Colonic mucosa (tissue), 4 donors: Measurements from ENCODE around the gene SLC39A11. TPM values are rescaled to one million over a fixed set of nuclear protein-coding genes. Genes with fewer than 3 reads are reported as not detected.
A peak's percentile ranks its signal among the peaks of the same experiment; 100 is the strongest.
"Not testable (repeated sequence)": the region's sequence is repeated elsewhere in the genome, so short reads cannot be mapped to it uniquely, and the experiment has no call there.

Source experiments
- DNase-seq: peaks from one replicate; pipeline ENCODE4 v3.0.0-alpha.2; 2020
- H3K27ac ChIP-seq: fragments of 200-600 bp; one replicate; pipeline ENCODE4 v1.8.0; 2021
- H3K27me3 ChIP-seq: fragments of 200-600 bp; one replicate; pipeline ENCODE4 v1.8.0; 2021
- H3K36me3 ChIP-seq: fragments of 200-600 bp; one replicate; pipeline ENCODE4 v1.8.0; 2021
- H3K4me1 ChIP-seq: fragments of 200-600 bp; one replicate; pipeline ENCODE4 v1.8.0; 2021; ENCODE audit warnings: mild to moderate bottlenecking
- H3K4me3 ChIP-seq: fragments of 200-600 bp; one replicate; pipeline ENCODE4 v1.8.0; 2021
- H3K9ac ChIP-seq, 2 donors: one replicate each; pipeline ENCODE4 v1.7.0; 2013; ENCODE audit warnings: control low read depth in 2 of 2, low read depth in 2 of 2, low read length in 2 of 2
- H3K9me3 ChIP-seq: fragments of 200-600 bp; one replicate; pipeline ENCODE4 v1.8.0; 2021
- intact Hi-C: fragments of 100-400 bp; cut with DNase I; formaldehyde crosslinking; loops from one replicate; pipeline ENCODE4 v1.14.1; 2022
- total RNA-seq, 2 donors: library from RNA; stranded (reverse); fragmentation: NEBNext Ultra II Directional in 1 of 2; extraction: Animal tissue kit (Norgen Biotek cat#: 25700) in 1 of 2; gene quantifications; one replicate each; pipeline ENCODE4 v1.2.1, GENCODE V29; 2021
- TF ChIP-seq, protein P1 (sequence below): fragments of 200-600 bp; IDR thresholded peaks from one replicate; pipeline ENCODE4 v1.8.0; 2022; ENCODE audit warnings: antibody characterized with exemption, mild to moderate bottlenecking
- donor health status: healthy.
- donor health status: DM: no; HTN: no; CAD: no.
- donor health status: DM: no; HTN: no; CAD: no.

Gene SLC39A11
- total RNA-seq, 2 donors from 2014 or later, result 57.7 to 60.0 TPM

GRCh38 chr17:72644492-72644891 is 448.0 kb downstream of the SLC39A11 start:
- intact Hi-C loops, result no loop called here
- Histone ChIP-seq H3K4me1 (no peaks in the 10 kb centered on the region), H3K9ac (no peak overlapping the region), H3K36me3 (no peaks in the 10 kb centered on the region), H3K9me3 (no peaks in the 10 kb centered on the region), H3K27me3 (no peaks in the 10 kb centered on the region), H3K4me3 (no peak overlapping the region), H3K27ac (no peak overlapping the region)
- TF ChIP-seq, protein P1, sequence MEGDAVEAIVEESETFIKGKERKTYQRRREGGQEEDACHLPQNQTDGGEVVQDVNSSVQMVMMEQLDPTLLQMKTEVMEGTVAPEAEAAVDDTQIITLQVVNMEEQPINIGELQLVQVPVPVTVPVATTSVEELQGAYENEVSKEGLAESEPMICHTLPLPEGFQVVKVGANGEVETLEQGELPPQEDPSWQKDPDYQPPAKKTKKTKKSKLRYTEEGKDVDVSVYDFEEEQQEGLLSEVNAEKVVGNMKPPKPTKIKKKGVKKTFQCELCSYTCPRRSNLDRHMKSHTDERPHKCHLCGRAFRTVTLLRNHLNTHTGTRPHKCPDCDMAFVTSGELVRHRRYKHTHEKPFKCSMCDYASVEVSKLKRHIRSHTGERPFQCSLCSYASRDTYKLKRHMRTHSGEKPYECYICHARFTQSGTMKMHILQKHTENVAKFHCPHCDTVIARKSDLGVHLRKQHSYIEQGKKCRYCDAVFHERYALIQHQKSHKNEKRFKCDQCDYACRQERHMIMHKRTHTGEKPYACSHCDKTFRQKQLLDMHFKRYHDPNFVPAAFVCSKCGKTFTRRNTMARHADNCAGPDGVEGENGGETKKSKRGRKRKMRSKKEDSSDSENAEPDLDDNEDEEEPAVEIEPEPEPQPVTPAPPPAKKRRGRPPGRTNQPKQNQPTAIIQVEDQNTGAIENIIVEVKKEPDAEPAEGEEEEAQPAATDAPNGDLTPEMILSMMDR, result no peak
- DNase-seq, result no peak

GRCh38 chr17:72643575-72644216 is 448.8 kb downstream of the SLC39A11 start:
- no peaks in the 10 kb centered on the region for H3K36me3 ChIP-seq
- H3K9me3 ChIP-seq, result no peaks in the 10 kb centered on the region
- H3K4me1 ChIP-seq, result no peaks in the 10 kb centered on the region
- TF ChIP-seq, protein P1, result no peak
- H3K4me3 ChIP-seq, result no peak overlapping the region
- H3K9ac ChIP-seq, result no peak overlapping the region
- intact Hi-C loops, result no loop called here
- no peak for DNase-seq
- no peak overlapping the region for H3K27ac ChIP-seq
- no peaks in the 10 kb centered on the region for H3K27me3 ChIP-seq

- no peak overlapping the region for H3K9ac ChIP-seq
- H3K4me3 ChIP-seq, result no peak overlapping the region
- TF ChIP-seq, protein P1, result no peak
- no peak for DNase-seq
- H3K36me3 ChIP-seq, result no peaks in the 10 kb centered on the region
- no peaks in the 10 kb centered on the region for H3K27me3 ChIP-seq
- no peak overlapping the region for H3K27ac ChIP-seq
- intact Hi-C loops, result no loop called here
- H3K9me3 ChIP-seq, result no peaks in the 10 kb centered on the region
- no peaks in the 10 kb centered on the region for H3K4me1 ChIP-seq
Observed at GRCh38 chr17:72642720-72643119, 449.8 kb downstream of the SLC39A11 start.

DNA sequence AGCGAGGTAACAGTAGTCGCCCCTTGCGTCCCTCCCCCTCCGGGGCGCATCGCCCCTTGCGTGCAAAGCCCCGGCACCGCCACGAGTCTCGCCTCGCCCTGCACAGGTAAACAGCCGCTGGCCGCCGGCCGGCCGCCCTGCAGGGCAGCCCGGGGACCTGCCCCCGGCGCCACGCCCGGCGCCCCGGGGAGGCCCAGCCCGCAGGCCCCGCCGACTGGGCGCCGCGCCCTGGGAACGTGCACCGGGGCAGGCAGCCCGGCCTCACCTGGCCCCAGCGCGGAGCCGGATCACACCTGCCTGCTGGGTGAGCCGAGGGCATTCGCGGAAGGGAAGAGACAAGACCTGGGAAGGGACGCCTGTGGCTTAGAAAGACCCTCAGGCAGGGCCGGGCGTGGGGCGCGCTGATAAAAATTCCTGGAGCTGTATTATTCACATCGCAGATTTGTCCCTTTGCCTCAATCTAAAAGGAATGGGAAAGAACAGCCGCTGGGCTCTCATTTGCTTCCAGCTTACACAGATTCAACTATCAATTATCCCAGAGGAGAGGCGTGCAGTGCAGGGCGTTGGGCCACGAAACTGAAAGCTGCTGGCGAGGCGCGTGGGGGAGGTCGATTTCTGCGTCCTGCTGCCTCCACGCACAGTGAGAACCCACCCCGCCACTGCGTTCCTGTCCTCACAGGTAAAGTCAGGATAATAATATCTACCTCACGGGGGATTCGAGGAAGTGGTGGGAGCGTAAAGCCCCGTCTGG is 451.9 kb downstream of the SLC39A11 start:
- intact Hi-C loops, result no loop called here
- Histone ChIP-seq H3K9ac (peak overlapping the region; percentile 46 to 69), H3K27ac (peak overlapping the region; percentile 73)

GRCh38 chr17:72639711-72640110 is 452.8 kb downstream of the SLC39A11 start:
- no peaks in the 10 kb centered on the region for H3K27me3 ChIP-seq
- H3K9me3 ChIP-seq, result no peaks in the 10 kb centered on the region
- TF ChIP-seq, protein P1, result no peak
- DNase-seq, result no peak
- no peaks in the 10 kb centered on the region for H3K4me1 ChIP-seq
- no peaks in the 10 kb centered on the region for H3K36me3 ChIP-seq
- intact Hi-C loops, result no loop called here
- peak overlapping the region; percentile 47 for H3K27ac ChIP-seq
- no peak overlapping the region for H3K4me3 ChIP-seq
- H3K9ac ChIP-seq, result peak overlapping the region; percentile 33 to 43

More for the DNA sequence above, 451.9 kb downstream of the SLC39A11 start:
- Histone ChIP-seq H3K4me3 (peak overlapping the region; percentile 19), H3K9me3 (no peaks in the 10 kb centered on the region), H3K4me1 (no peaks in the 10 kb centered on the region), H3K27me3 (no peaks in the 10 kb centered on the region), H3K36me3 (no peaks in the 10 kb centered on the region)
- TF ChIP-seq, protein P1, result no peak
- peak; percentile 86 for DNase-seq

- H3K4me3 ChIP-seq, H3K9ac ChIP-seq, H3K27ac ChIP-seq, H3K9me3 ChIP-seq, H3K36me3 ChIP-seq, intact Hi-C loops, H3K27me3 ChIP-seq, H3K4me1 ChIP-seq, DNase-seq: not testable (repeated sequence)
Observed at GRCh38 chr17:72638932-72639331, 453.6 kb downstream of the SLC39A11 start.
